NOMO-1 treated with DMSO at 0.1 percent for 48 hours (cell line): ENCODE measurements around the gene GTF3C4.

Experiments
- DNase-seq: peaks from one replicate; lab custom pipeline; 2025; ENCODE audit not compliant: unreplicated experiment; lab: John Stamatoyannopoulos, UW

GTF3C4 gene

GRCh38 chr9:132730054-132731033 lies 60.1 kb downstream of the GTF3C4 start:
- DNase-seq: no peak

GRCh38 chr9:132731230-132731629 lies 61.0 kb downstream of the GTF3C4 start:
- no peak for DNase-seq

DNA sequence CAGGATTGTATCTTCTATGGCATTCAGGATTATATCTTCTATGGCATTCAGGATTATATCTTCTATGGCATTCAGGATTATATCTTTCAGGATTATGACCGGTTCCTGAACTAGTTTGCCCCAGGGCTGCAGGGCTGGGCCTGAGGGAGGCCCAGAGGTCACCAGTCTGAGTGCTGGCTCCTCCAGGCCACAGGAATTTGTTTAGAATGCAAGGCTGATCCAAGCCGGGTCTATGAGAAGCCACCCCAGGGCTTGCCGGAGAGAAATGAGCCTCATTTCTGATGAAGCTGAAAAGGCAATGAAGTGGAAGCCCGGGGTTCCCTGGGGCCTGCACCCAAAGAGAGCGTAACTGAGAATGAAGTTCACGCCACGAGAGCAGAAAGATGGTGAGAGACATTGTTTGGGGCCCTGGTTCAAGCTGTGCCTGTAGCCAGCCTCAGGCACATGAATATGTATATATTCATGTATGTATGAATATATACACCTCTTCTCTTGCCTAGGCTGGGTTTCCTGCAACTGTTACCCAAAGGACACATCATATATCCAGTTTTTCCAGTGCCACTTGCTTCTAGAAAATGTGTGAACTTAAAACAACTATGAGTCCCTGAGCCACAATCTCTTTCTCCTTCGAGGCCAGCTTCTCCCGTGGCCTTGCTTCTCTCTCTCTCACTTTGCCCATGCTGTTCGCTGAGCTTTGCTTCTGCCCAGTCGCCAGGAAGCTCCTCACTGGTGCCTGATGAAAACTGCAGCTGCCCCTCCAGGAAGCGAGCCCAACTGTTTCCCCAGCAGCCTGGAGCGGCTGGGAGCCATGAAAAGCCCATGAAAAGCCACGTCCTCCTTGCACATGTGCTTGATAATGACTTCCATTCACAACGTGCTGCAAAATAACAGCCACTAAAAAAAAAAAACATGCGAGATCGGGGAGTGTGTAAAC lies 62.3 kb downstream of the GTF3C4 start:
- no peak for DNase-seq

DNA sequence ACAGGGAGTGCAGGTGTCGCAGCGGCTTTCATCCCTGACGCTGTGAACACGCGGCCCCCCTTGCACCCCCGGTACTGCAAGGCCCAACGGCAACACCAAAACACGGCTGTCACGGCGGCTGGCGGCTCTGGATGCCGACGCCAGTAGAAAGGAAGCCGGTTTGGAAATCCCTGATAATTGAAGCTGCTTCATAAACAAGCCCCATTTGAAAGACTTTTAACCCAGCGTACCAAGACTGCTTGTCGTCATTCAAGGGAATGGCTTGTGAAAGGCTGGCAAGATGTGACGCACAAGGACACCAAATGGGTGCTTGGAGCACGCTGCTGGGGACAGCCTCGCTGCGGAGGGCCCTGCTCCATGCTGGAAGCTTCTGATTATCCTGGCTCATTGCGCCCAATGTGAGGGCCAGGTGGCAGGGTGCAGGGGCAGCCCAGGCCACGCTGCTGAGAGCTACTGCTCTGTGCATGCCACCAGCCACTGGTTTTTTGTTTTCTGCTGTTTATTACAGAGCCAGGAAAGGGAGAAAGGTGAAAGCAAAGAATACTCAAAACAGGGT lies 63.1 kb downstream of the GTF3C4 start:
- DNase-seq: no peak

DNA sequence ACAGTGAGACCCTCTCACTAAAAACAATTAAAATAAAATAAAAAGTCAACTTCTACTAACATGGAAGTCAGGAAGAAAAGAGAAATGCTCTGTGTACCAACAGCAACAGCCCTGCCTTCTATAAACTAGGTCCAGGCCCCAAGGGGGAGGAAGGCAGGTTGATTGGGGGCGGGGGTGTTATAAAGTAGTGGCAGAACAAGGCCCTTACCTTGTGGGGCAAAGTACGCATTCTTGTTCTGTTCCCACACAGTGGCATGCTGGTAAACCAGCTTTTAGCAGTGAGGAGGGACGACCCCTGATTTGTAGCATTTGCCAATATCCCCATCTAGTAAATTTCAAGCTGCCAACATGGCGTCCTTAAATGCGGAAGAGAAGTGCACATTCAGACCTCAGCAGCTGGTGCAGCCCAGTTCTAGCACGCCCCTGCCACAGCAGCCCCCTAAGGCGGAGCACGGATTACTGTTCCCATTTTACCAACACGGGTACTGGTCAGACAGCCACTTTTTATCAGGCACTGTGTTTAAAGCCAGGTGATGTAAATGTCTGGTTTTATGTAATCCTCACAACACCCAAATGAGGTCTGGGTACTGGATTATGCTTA lies 69.5 kb downstream of the GTF3C4 start:
- no peak for DNase-seq

DNA sequence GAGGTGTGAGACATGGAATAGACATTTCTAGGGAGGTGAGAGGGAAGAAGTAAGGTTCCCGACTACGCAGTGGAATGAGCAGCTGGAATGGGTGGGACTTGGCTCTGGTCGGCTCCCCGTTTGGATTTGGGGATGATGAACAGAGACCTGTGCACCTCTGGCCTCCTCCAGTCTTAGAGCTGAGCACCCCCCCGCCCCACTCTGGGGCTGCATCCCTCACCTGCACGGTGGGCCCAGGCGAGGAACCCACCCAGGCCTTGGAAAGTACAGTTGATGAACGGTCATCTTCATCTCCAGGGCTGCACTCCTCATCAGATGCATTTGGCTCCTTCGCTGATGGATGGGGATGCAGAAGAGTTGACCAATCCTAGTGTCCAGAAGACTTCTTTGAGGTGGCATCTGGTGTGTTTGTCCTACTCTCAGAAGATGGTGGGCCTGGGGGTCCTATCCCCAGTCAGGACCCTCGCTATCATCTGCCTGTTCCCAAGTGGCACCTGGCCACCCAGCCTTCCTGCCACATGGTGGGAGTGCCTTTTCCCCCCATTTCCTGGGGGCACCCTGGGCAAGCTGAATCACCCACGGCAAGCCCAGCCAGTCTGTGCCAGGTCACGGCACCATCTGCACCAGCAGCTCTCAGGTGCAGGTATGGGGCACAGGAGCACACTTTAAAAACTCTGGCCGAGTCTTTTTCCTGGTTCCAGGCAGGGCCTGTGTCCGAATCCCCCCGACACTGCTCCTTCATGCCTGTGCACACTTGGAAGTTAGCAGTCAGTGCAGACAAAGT lies 70.5 kb downstream of the GTF3C4 start:
- DNase-seq: no peak

- DNase-seq: no peak
Measured at GRCh38 chr9:132742821-132743311, 72.6 kb downstream of the GTF3C4 start.

DNA sequence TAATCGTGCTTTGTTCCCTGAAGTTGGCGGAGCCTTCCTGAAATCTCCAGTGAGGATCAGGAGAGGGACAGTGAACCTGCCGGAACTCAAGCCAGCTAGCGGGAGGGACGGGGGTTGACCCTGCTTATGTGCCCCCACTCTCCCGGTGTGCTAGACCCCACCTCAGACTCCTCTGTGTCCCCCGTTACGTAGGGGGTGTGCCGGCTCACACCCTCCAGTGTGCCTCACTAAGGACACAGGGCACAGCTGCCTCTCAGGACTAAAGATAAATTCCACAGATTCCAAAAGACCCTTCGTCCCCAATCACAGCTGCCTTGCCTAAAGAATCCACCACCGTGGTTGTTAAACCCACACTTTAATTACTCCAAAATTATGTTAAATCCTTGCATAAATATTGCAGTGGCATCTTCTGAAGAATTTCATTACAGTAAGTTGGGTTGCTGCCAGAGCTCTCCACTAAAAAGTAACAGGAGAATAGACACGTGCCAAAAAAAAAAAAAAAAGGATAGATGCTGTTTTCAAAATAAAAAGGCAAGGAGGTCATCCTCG lies 73.7 kb downstream of the GTF3C4 start:
- DNase-seq: no peak
